Upper lobe of right lung (tissue), 1 donor: ENCODE measurements around the gene KRTAP10-10. TPM values are rescaled to one million over a fixed set of nuclear protein-coding genes. Genes with fewer than 3 reads are reported as not detected.

Source experiments
- ATAC-seq: fragments of 200-7000 bp; cut with Tn5 transposase; one replicate; pipeline ENCODE4 v1.9.1; 2020; ENCODE audit warnings: mild to moderate bottlenecking, moderate library complexity
- DNase-seq: peaks from one replicate; pipeline ENCODE4 v3.0.0-alpha.2; 2020
- H3K27ac ChIP-seq: fragments of 200-600 bp; one replicate; pipeline ENCODE4 v1.8.0; 2022
- H3K27me3 ChIP-seq: fragments of 200-600 bp; one replicate; pipeline ENCODE4 v1.8.0; 2022; ENCODE audit warnings: mild to moderate bottlenecking
- H3K36me3 ChIP-seq: fragments of 200-600 bp; one replicate; pipeline ENCODE4 v1.8.0; 2022
- H3K4me1 ChIP-seq: fragments of 200-600 bp; one replicate; pipeline ENCODE4 v1.8.0; 2022
- H3K4me3 ChIP-seq: fragments of 200-600 bp; one replicate; pipeline ENCODE4 v1.8.0; 2022; ENCODE audit warnings: mild to moderate bottlenecking
- H3K9me3 ChIP-seq: fragments of 200-600 bp; one replicate; pipeline ENCODE4 v1.8.0; 2022
- intact Hi-C: fragments of 100-400 bp; cut with DNase I; formaldehyde crosslinking; loops from one replicate; pipeline ENCODE4 v1.11.0; 2022
- total RNA-seq: library from RNA; stranded (reverse); fragmentation: NEBNext Ultra II Directional; extraction: Animal tissue kit (Norgen Biotek cat#: 25700); gene quantifications from one replicate; pipeline ENCODE4 v1.2.1, GENCODE V29; 2021
- TF ChIP-seq, protein P1 (sequence below): fragments of 200-600 bp; IDR thresholded peaks from one replicate; pipeline ENCODE4 v1.8.0; 2022; ENCODE audit warnings: antibody characterized with exemption
- donor health status: DM: no; HTN: yes; CAD: no; lungs with severe emphysema.

The KRTAP10-10 gene
- total RNA-seq, 1 donor from 2014 or later, result not detected

DNA sequence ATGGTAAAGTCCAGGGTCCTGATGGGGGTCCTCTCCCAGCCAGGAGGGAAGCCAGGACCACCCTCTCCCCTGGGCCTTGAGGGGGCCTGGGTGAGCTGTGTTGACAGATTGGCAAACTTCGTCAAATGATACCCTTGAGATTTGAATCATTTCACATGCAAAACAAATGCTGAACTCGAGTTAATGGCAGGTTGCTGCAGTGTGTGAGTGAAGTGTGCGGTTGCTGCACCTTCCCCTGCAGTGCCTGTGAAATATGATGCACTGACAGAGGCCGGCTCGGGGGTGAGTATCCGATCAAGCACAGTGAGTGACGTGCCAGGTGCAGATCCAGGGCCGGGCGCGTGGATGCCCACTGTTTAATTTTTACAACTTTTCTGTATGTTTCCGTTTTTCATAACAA is 50.5 kb downstream of the KRTAP10-10 start:
- Histone ChIP-seq H3K4me1 (no peaks in the 10 kb centered on the region), H3K36me3 (no peaks in the 10 kb centered on the region), H3K27me3 (no peaks in the 10 kb centered on the region), H3K27ac (no peak overlapping the region), H3K4me3 (no peak overlapping the region), H3K9me3 (peaks cover 6% of the 10 kb centered on the region)
- ATAC-seq (no peak), DNase-seq (no peak)
- intact Hi-C loops, result no loop called here
- TF ChIP-seq, protein P1, sequence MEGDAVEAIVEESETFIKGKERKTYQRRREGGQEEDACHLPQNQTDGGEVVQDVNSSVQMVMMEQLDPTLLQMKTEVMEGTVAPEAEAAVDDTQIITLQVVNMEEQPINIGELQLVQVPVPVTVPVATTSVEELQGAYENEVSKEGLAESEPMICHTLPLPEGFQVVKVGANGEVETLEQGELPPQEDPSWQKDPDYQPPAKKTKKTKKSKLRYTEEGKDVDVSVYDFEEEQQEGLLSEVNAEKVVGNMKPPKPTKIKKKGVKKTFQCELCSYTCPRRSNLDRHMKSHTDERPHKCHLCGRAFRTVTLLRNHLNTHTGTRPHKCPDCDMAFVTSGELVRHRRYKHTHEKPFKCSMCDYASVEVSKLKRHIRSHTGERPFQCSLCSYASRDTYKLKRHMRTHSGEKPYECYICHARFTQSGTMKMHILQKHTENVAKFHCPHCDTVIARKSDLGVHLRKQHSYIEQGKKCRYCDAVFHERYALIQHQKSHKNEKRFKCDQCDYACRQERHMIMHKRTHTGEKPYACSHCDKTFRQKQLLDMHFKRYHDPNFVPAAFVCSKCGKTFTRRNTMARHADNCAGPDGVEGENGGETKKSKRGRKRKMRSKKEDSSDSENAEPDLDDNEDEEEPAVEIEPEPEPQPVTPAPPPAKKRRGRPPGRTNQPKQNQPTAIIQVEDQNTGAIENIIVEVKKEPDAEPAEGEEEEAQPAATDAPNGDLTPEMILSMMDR, result no peak

Other genes with a start within 250 kb of the KRTAP10-10 start
- gene LRRC3, start 181.8 kb upstream of the KRTAP10-10 start, total RNA-seq, result 3.6 TPM
- gene KRTAP10-1, start 97.2 kb upstream of the KRTAP10-10 start, total RNA-seq, result not detected
- not detected for gene KRTAP10-2, start 85.9 kb upstream of the KRTAP10-10 start, total RNA-seq
- gene KRTAP10-3, start 78.6 kb upstream of the KRTAP10-10 start, total RNA-seq, result not detected
- not detected for gene KRTAP10-4, start 63.6 kb upstream of the KRTAP10-10 start, total RNA-seq
- gene KRTAP10-5, start 56.8 kb upstream of the KRTAP10-10 start, total RNA-seq, result not detected
- gene KRTAP10-6, start 44.9 kb upstream of the KRTAP10-10 start, total RNA-seq, result not detected
- not detected for gene KRTAP10-7, start 36.8 kb upstream of the KRTAP10-10 start, total RNA-seq
- not detected for gene KRTAP10-8, start 25.3 kb upstream of the KRTAP10-10 start, total RNA-seq
- gene KRTAP10-9, start 10.3 kb upstream of the KRTAP10-10 start, total RNA-seq, result not detected
- not detected for gene KRTAP10-11, start 9.1 kb downstream of the KRTAP10-10 start, total RNA-seq
- gene KRTAP12-4, start 17.3 kb downstream of the KRTAP10-10 start, total RNA-seq, result not detected
- gene KRTAP12-3, start 20.6 kb downstream of the KRTAP10-10 start, total RNA-seq, result not detected
- not detected for gene KRTAP12-2, start 29.6 kb downstream of the KRTAP10-10 start, total RNA-seq
- gene KRTAP12-1, start 44.8 kb downstream of the KRTAP10-10 start, total RNA-seq, result not detected
- gene KRTAP10-12, start 59.8 kb downstream of the KRTAP10-10 start, total RNA-seq, result not detected
- 0.23 TPM for gene TSPEAR, start 74.2 kb downstream of the KRTAP10-10 start, total RNA-seq
- gene UBE2G2, start 164.5 kb downstream of the KRTAP10-10 start, total RNA-seq, result 78.8 TPM
- 85.0 TPM for gene SUMO3, start 180.7 kb downstream of the KRTAP10-10 start, total RNA-seq
- 244 TPM for gene PTTG1IP, start 236.3 kb downstream of the KRTAP10-10 start, total RNA-seq